22Rv1 (cell line): ENCODE data around the gene CLCN2.
A peak's percentile ranks its signal among the peaks of the same experiment; 100 is the strongest.

Source experiments
- ZFX ChIP-seq: fragments of 450-650 bp; IDR thresholded peaks from 2 replicates; pipeline ENCODE4 v1.6.1; 2017; ENCODE audit warnings: antibody characterized with exemption, borderline replicate concordance
- TF ChIP-seq, protein P1 (sequence below): fragments of 450-650 bp; IDR thresholded peaks from 2 replicates; pipeline ENCODE4 v1.5.1; 2017; ENCODE audit warnings: mild to moderate bottlenecking

DNA sequence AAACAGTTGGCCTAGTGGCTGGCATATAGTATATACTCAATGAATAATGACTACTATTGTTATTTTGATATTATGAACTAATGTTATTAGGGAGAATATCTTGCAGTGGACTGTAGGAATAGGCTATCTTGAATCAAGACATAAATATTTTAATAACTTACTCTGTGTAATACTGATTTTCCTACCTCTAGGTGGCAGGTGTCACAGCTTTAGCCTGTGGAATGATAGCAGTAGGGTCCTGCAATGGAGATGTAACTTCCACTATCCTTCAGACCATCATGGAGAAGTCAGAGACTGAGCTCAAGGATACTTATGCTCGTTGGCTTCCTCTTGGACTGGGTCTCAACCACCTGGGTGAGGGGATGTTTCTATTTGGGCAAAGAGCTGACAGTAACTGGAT, 55.8 kb downstream of the CLCN2 start:
- TF ChIP-seq, protein P1, sequence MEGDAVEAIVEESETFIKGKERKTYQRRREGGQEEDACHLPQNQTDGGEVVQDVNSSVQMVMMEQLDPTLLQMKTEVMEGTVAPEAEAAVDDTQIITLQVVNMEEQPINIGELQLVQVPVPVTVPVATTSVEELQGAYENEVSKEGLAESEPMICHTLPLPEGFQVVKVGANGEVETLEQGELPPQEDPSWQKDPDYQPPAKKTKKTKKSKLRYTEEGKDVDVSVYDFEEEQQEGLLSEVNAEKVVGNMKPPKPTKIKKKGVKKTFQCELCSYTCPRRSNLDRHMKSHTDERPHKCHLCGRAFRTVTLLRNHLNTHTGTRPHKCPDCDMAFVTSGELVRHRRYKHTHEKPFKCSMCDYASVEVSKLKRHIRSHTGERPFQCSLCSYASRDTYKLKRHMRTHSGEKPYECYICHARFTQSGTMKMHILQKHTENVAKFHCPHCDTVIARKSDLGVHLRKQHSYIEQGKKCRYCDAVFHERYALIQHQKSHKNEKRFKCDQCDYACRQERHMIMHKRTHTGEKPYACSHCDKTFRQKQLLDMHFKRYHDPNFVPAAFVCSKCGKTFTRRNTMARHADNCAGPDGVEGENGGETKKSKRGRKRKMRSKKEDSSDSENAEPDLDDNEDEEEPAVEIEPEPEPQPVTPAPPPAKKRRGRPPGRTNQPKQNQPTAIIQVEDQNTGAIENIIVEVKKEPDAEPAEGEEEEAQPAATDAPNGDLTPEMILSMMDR = peak; percentile 66
- no peak for TF ChIP-seq ZFX
